IPS-15b (cell line): ENCODE data around the gene ARMH1.

Experiments used
- H3K27me3 ChIP-seq: one replicate; pipeline ENCODE4 v1.6.1; 2013; ENCODE audit warnings: low read length; ENCODE audit not compliant: control insufficient read depth, insufficient read depth
- H3K36me3 ChIP-seq: one replicate; pipeline ENCODE4 v1.6.1; 2013; ENCODE audit warnings: low read length; ENCODE audit not compliant: control insufficient read depth, insufficient read depth
- H3K4me1 ChIP-seq: one replicate; pipeline ENCODE4 v1.6.1; 2013; ENCODE audit warnings: mild to moderate bottlenecking, low read length; ENCODE audit not compliant: control insufficient read depth, insufficient read depth
- H3K4me3 ChIP-seq: one replicate; pipeline ENCODE4 v1.5.1; 2013; ENCODE audit warnings: low read depth, low read length
- H3K9ac ChIP-seq: one replicate; pipeline ENCODE4 v1.6.1; 2013; ENCODE audit warnings: low read depth, mild to moderate bottlenecking, low read length
- H3K9me3 ChIP-seq: one replicate; pipeline ENCODE4 v1.6.1; 2013; ENCODE audit warnings: mild to moderate bottlenecking, low read length; ENCODE audit not compliant: control insufficient read depth, insufficient read depth

Gene ARMH1

GRCh38 chr1:44676484-44677200 lies 2.1 kb downstream of the ARMH1 start:
- H3K4me3 ChIP-seq, result no peak overlapping the region
- H3K9ac ChIP-seq, result no peak overlapping the region
- H3K36me3 ChIP-seq, result no peaks in the 10 kb centered on the region
- peaks cover 15% of the 10 kb centered on the region for H3K4me1 ChIP-seq
- H3K9me3 ChIP-seq, result no peaks in the 10 kb centered on the region
- peaks cover 4% of the 10 kb centered on the region for H3K27me3 ChIP-seq

GRCh38 chr1:44677201-44677766 lies 2.8 kb downstream of the ARMH1 start:
- Histone ChIP-seq H3K4me1 (peaks cover 20% of the 10 kb centered on the region), H3K36me3 (no peaks in the 10 kb centered on the region), H3K9ac (no peak overlapping the region), H3K27me3 (peaks cover 4% of the 10 kb centered on the region), H3K4me3 (no peak overlapping the region), H3K9me3 (no peaks in the 10 kb centered on the region)

GRCh38 chr1:44678120-44678519 lies 3.6 kb downstream of the ARMH1 start:
- H3K9me3 ChIP-seq, result no peaks in the 10 kb centered on the region
- H3K4me1 ChIP-seq, result peaks cover 20% of the 10 kb centered on the region
- H3K27me3 ChIP-seq, result peaks cover under 1% of the 10 kb centered on the region
- no peaks in the 10 kb centered on the region for H3K36me3 ChIP-seq
- H3K4me3 ChIP-seq, result no peak overlapping the region
- H3K9ac ChIP-seq, result no peak overlapping the region

GRCh38 chr1:44678626-44679025 lies 4.1 kb downstream of the ARMH1 start:
- H3K9me3 ChIP-seq, result no peaks in the 10 kb centered on the region
- no peak overlapping the region for H3K9ac ChIP-seq
- H3K4me1 ChIP-seq, result peaks cover 18% of the 10 kb centered on the region
- no peaks in the 10 kb centered on the region for H3K36me3 ChIP-seq
- no peak overlapping the region for H3K4me3 ChIP-seq
- H3K27me3 ChIP-seq, result no peaks in the 10 kb centered on the region

GRCh38 chr1:44679468-44679867 lies 5.0 kb downstream of the ARMH1 start:
- Histone ChIP-seq H3K36me3 (no peaks in the 10 kb centered on the region), H3K4me1 (peaks cover 18% of the 10 kb centered on the region), H3K9ac (no peak overlapping the region), H3K27me3 (no peaks in the 10 kb centered on the region), H3K4me3 (no peak overlapping the region), H3K9me3 (no peaks in the 10 kb centered on the region)

- Histone ChIP-seq H3K9ac (no peak overlapping the region), H3K4me3 (peak overlapping the region; percentile 23), H3K27me3 (no peaks in the 10 kb centered on the region), H3K9me3 (no peaks in the 10 kb centered on the region), H3K4me1 (peaks cover 10% of the 10 kb centered on the region), H3K36me3 (no peaks in the 10 kb centered on the region)
Observed at GRCh38 chr1:44681905-44682882, 7.7 kb downstream of the ARMH1 start.

GRCh38 chr1:44682883-44683265 lies 8.4 kb downstream of the ARMH1 start:
- peaks cover 7% of the 10 kb centered on the region for H3K4me1 ChIP-seq
- no peaks in the 10 kb centered on the region for H3K36me3 ChIP-seq
- H3K9ac ChIP-seq, result no peak overlapping the region
- no peaks in the 10 kb centered on the region for H3K27me3 ChIP-seq
- H3K9me3 ChIP-seq, result no peaks in the 10 kb centered on the region
- H3K4me3 ChIP-seq, result no peak overlapping the region

GRCh38 chr1:44684525-44684924 lies 10.0 kb downstream of the ARMH1 start:
- Histone ChIP-seq H3K4me1 (peaks cover 17% of the 10 kb centered on the region), H3K36me3 (no peaks in the 10 kb centered on the region), H3K4me3 (no peak overlapping the region), H3K9ac (no peak overlapping the region), H3K27me3 (no peaks in the 10 kb centered on the region), H3K9me3 (no peaks in the 10 kb centered on the region)

GRCh38 chr1:44685218-44685617 lies 10.7 kb downstream of the ARMH1 start:
- Histone ChIP-seq H3K4me1 (peaks cover 19% of the 10 kb centered on the region), H3K9me3 (no peaks in the 10 kb centered on the region), H3K9ac (no peak overlapping the region), H3K36me3 (no peaks in the 10 kb centered on the region), H3K27me3 (no peaks in the 10 kb centered on the region), H3K4me3 (no peak overlapping the region)

- peaks cover 19% of the 10 kb centered on the region for H3K4me1 ChIP-seq
- no peak overlapping the region for H3K4me3 ChIP-seq
- no peaks in the 10 kb centered on the region for H3K27me3 ChIP-seq
- H3K9me3 ChIP-seq, result no peaks in the 10 kb centered on the region
- no peaks in the 10 kb centered on the region for H3K36me3 ChIP-seq
- H3K9ac ChIP-seq, result no peak overlapping the region
Observed at GRCh38 chr1:44685881-44686280, 11.4 kb downstream of the ARMH1 start.

- H3K4me1 ChIP-seq, result peaks cover 12% of the 10 kb centered on the region
- no peak overlapping the region for H3K4me3 ChIP-seq
- H3K27me3 ChIP-seq, result no peaks in the 10 kb centered on the region
- H3K9me3 ChIP-seq, result no peaks in the 10 kb centered on the region
- H3K9ac ChIP-seq, result no peak overlapping the region
- H3K36me3 ChIP-seq, result no peaks in the 10 kb centered on the region
Observed at GRCh38 chr1:44688760-44689446, 14.4 kb downstream of the ARMH1 start.
